ENCODE data around the gene SMPD2.

SMPD2 gene

GRCh38 chr6:109467696-109468095 lies 27.2 kb downstream of the SMPD2 start:
- Histone ChIP-seq H3K27me3 (replicated peaks in 2 of 5; ENCODE audit: control insufficient read depth in 4 of 5, insufficient read depth in 5 of 5, low read length in 4 of 5) (no peaks in the 10 kb centered on the region), H3K4me3 (ENCODE audit: control insufficient read depth in 1 of 7, extremely low read depth in 1 of 7, insufficient read depth in 4 of 7, low read depth in 2 of 7, low read length in 6 of 7) (no peak overlapping the region), H3K9me3 (ENCODE audit: control extremely low read depth in 1 of 5, control insufficient read depth in 4 of 5, insufficient read depth in 2 of 5, low read depth in 1 of 5, low read length in 4 of 5) (no peaks in the 10 kb centered on the region), H3K27ac (ENCODE audit: insufficient read depth in 1 of 2, low read depth in 1 of 2, low read length in 2 of 2, poor library complexity in 1 of 2, severe bottlenecking in 2 of 2) (no peak overlapping the region), H3K4me1 (ENCODE audit: control extremely low read depth in 1 of 4, control insufficient read depth in 4 of 4, insufficient read depth in 4 of 4, low read length in 3 of 4) (no peaks in the 10 kb centered on the region), H3K36me3 (ENCODE audit: control insufficient read depth in 4 of 4, insufficient read depth in 4 of 4, low read length in 3 of 4) (peaks cover 17 to 85% (median 66%) of the 10 kb centered on the region in 4 experiments)
- 100% methylated on average over 5 of the region's 6 CpGs for WGBS (ENCODE audit: insufficient coverage)
- ChIA-PET POLR2A (no interaction called here), CTCF (no interaction called here)
- no peak for DNase-seq

- no peak overlapping the region for H3K27ac ChIP-seq (ENCODE audit: insufficient read depth in 1 of 2, low read depth in 1 of 2, low read length in 2 of 2, poor library complexity in 1 of 2, severe bottlenecking in 2 of 2)
- H3K4me3 ChIP-seq (ENCODE audit: control insufficient read depth in 1 of 7, extremely low read depth in 1 of 7, insufficient read depth in 4 of 7, low read depth in 2 of 7, low read length in 6 of 7) = no peak overlapping the region
- ChIA-PET CTCF (interaction anchor here (1.0 to 2.9 kb wide), 3 partner anchors 10 to 29 kb away, joined by 3 to 8 read pairs (median 3); partner anchors contain the start of genes MICAL1, PPIL6 and SMPD2), POLR2A (no interaction called here)
- DNase-seq = no peak
- WGBS (ENCODE audit: insufficient coverage) = 98% methylated on average over 5 of the region's 5 CpGs
- H3K27me3 ChIP-seq (replicated peaks in 2 of 5; ENCODE audit: control insufficient read depth in 4 of 5, insufficient read depth in 5 of 5, low read length in 4 of 5) = no peaks in the 10 kb centered on the region
- H3K9me3 ChIP-seq (ENCODE audit: control extremely low read depth in 1 of 5, control insufficient read depth in 4 of 5, insufficient read depth in 2 of 5, low read depth in 1 of 5, low read length in 4 of 5) = no peaks in the 10 kb centered on the region
- peaks cover 17 to 94% (median 69%) of the 10 kb centered on the region in 4 experiments for H3K36me3 ChIP-seq (ENCODE audit: control insufficient read depth in 4 of 4, insufficient read depth in 4 of 4, low read length in 3 of 4)
- no peaks in the 10 kb centered on the region for H3K4me1 ChIP-seq (ENCODE audit: control extremely low read depth in 1 of 4, control insufficient read depth in 4 of 4, insufficient read depth in 4 of 4, low read length in 3 of 4)
Observed at GRCh38 chr6:109469591-109470189, 29.2 kb downstream of the SMPD2 start.

GRCh38 chr6:109471105-109471810 lies 30.7 kb downstream of the SMPD2 start:
- H3K9me3 ChIP-seq (ENCODE audit: control extremely low read depth in 1 of 5, control insufficient read depth in 4 of 5, insufficient read depth in 2 of 5, low read depth in 1 of 5, low read length in 4 of 5) = no peaks in the 10 kb centered on the region
- H3K36me3 ChIP-seq (ENCODE audit: control insufficient read depth in 4 of 4, insufficient read depth in 4 of 4, low read length in 3 of 4) = peaks cover 16 to 93% (median 69%) of the 10 kb centered on the region in 4 experiments
- DNase-seq = no peak
- no peak overlapping the region for H3K27ac ChIP-seq (ENCODE audit: insufficient read depth in 1 of 2, low read depth in 1 of 2, low read length in 2 of 2, poor library complexity in 1 of 2, severe bottlenecking in 2 of 2)
- ChIA-PET POLR2A (no interaction called here), CTCF (interaction anchor here (1.5 to 2.9 kb wide), 2 partner anchors 10 to 11 kb away, joined by 4 to 8 read pairs; no protein-coding TSS in a partner anchor)
- H3K4me3 ChIP-seq (ENCODE audit: control insufficient read depth in 1 of 7, extremely low read depth in 1 of 7, insufficient read depth in 4 of 7, low read depth in 2 of 7, low read length in 6 of 7) = no peak overlapping the region
- no peaks in the 10 kb centered on the region for H3K4me1 ChIP-seq (ENCODE audit: control extremely low read depth in 1 of 4, control insufficient read depth in 4 of 4, insufficient read depth in 4 of 4, low read length in 3 of 4)
- 93% methylated on average over 5 of the region's 5 CpGs for WGBS (ENCODE audit: insufficient coverage)
- no peaks in the 10 kb centered on the region for H3K27me3 ChIP-seq (replicated peaks in 2 of 5; ENCODE audit: control insufficient read depth in 4 of 5, insufficient read depth in 5 of 5, low read length in 4 of 5)

DNA sequence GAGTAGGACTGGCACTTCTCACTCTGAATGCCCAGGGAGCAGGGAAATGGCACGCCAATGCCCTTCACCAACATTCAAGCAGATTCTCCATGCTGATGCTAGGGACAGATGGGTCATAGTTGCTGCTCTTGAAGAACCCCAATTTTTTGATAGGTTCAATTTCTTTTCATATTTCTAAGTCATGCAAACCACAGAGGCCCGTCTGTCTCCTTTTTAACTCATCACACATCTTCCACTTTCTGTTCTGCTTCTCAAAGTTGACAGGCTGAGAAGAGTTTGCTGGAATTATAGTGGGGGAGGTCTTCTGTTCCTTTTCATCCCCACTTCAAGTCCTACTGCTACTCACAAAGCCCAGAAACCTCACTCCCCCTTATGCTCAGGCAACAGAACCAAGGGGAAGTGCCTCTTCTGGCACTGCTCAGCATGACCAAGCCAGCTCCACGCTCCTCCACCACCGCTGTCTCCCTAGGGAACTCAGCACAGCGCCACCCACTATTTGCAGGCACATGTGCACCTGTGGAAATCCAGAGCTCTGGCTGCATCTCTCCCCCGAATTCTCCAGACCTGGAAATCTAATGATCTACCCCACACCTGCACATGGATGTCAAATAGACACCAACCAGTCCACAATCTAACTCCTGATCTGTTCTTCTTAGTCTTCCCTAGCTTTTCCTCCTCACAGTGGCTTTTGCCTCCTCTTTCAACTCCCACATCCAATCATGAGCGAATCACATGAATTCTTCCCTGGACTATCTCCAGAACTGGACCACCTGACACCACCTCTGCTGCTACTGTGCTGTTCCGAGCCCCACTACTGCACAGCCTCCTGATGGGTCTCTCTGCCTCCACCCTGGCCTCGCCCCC lies 31.8 kb downstream of the SMPD2 start:
- H3K4me1 ChIP-seq (ENCODE audit: control extremely low read depth in 1 of 4, control insufficient read depth in 4 of 4, insufficient read depth in 4 of 4, low read length in 3 of 4) = no peaks in the 10 kb centered on the region
- no peaks in the 10 kb centered on the region for H3K27me3 ChIP-seq (replicated peaks in 2 of 5; ENCODE audit: control insufficient read depth in 4 of 5, insufficient read depth in 5 of 5, low read length in 4 of 5)
- POLR2A ChIA-PET = no interaction called here
- no peak overlapping the region for H3K27ac ChIP-seq (ENCODE audit: insufficient read depth in 1 of 2, low read depth in 1 of 2, low read length in 2 of 2, poor library complexity in 1 of 2, severe bottlenecking in 2 of 2)
- no peaks in the 10 kb centered on the region for H3K9me3 ChIP-seq (ENCODE audit: control extremely low read depth in 1 of 5, control insufficient read depth in 4 of 5, insufficient read depth in 2 of 5, low read depth in 1 of 5, low read length in 4 of 5)
- no peak overlapping the region for H3K4me3 ChIP-seq (ENCODE audit: control insufficient read depth in 1 of 7, extremely low read depth in 1 of 7, insufficient read depth in 4 of 7, low read depth in 2 of 7, low read length in 6 of 7)
- WGBS (ENCODE audit: insufficient coverage) = 89% methylated on average over 7 of the region's 9 CpGs
- CTCF ChIA-PET = interaction anchor here (1.1 to 1.5 kb wide), 2 partner anchors 9 to 12 kb away, joined by 3 to 4 read pairs; no protein-coding TSS in a partner anchor
- H3K36me3 ChIP-seq (ENCODE audit: control insufficient read depth in 4 of 4, insufficient read depth in 4 of 4, low read length in 3 of 4) = peaks cover 16 to 91% (median 69%) of the 10 kb centered on the region in 4 experiments
- DNase-seq = no peak

GRCh38 chr6:109473120-109473519 lies 32.6 kb downstream of the SMPD2 start:
- CTCF ChIA-PET = interaction anchor here (1.1 kb wide), 1 partner anchor 13 kb away, joined by 3 read pairs; no protein-coding TSS in a partner anchor
- no peak for DNase-seq
- peaks cover 0 to 6% (median 0%) of the 10 kb centered on the region in 4 experiments for H3K4me1 ChIP-seq (ENCODE audit: control extremely low read depth in 1 of 4, control insufficient read depth in 4 of 4, insufficient read depth in 4 of 4, low read length in 3 of 4)
- 94% methylated on average over 3 of the region's 3 CpGs for WGBS (ENCODE audit: insufficient coverage)
- no peaks in the 10 kb centered on the region for H3K27me3 ChIP-seq (replicated peaks in 2 of 5; ENCODE audit: control insufficient read depth in 4 of 5, insufficient read depth in 5 of 5, low read length in 4 of 5)
- H3K9me3 ChIP-seq (ENCODE audit: control extremely low read depth in 1 of 5, control insufficient read depth in 4 of 5, insufficient read depth in 2 of 5, low read depth in 1 of 5, low read length in 4 of 5) = no peaks in the 10 kb centered on the region
- POLR2A ChIA-PET = no interaction called here
- peaks cover 12 to 92% (median 64%) of the 10 kb centered on the region in 4 experiments for H3K36me3 ChIP-seq (ENCODE audit: control insufficient read depth in 4 of 4, insufficient read depth in 4 of 4, low read length in 3 of 4)
- no peak overlapping the region for H3K27ac ChIP-seq (ENCODE audit: insufficient read depth in 1 of 2, low read depth in 1 of 2, low read length in 2 of 2, poor library complexity in 1 of 2, severe bottlenecking in 2 of 2)
- no peak overlapping the region for H3K4me3 ChIP-seq (ENCODE audit: control insufficient read depth in 1 of 7, extremely low read depth in 1 of 7, insufficient read depth in 4 of 7, low read depth in 2 of 7, low read length in 6 of 7)

- Histone ChIP-seq H3K4me1 (ENCODE audit: control extremely low read depth in 1 of 4, control insufficient read depth in 4 of 4, insufficient read depth in 4 of 4, low read length in 3 of 4) (peaks cover 6 to 21% (median 10%) of the 10 kb centered on the region in 4 experiments), H3K27ac (ENCODE audit: insufficient read depth in 1 of 2, low read depth in 1 of 2, low read length in 2 of 2, poor library complexity in 1 of 2, severe bottlenecking in 2 of 2) (no peak overlapping the region), H3K36me3 (ENCODE audit: control insufficient read depth in 4 of 4, insufficient read depth in 4 of 4, low read length in 3 of 4) (peaks cover 12 to 88% (median 50%) of the 10 kb centered on the region in 4 experiments), H3K4me3 (ENCODE audit: control insufficient read depth in 1 of 7, extremely low read depth in 1 of 7, insufficient read depth in 4 of 7, low read depth in 2 of 7, low read length in 6 of 7) (no peak overlapping the region), H3K9me3 (ENCODE audit: control extremely low read depth in 1 of 5, control insufficient read depth in 4 of 5, insufficient read depth in 2 of 5, low read depth in 1 of 5, low read length in 4 of 5) (no peaks in the 10 kb centered on the region), H3K27me3 (replicated peaks in 2 of 5; ENCODE audit: control insufficient read depth in 4 of 5, insufficient read depth in 5 of 5, low read length in 4 of 5) (no peaks in the 10 kb centered on the region)
- no peak for DNase-seq
- ChIA-PET CTCF (no interaction called here), POLR2A (no interaction called here)
- WGBS (ENCODE audit: insufficient coverage) = 93% methylated on average over 2 of the region's 4 CpGs
Observed at GRCh38 chr6:109474995-109475394, 34.5 kb downstream of the SMPD2 start.

Data from common myeloid progenitor, CD34-positive (primary cell).